ENCODE data around the gene ZNF311.
"Not testable (repeated sequence)": the region's sequence is repeated elsewhere in the genome, so short reads cannot be mapped to it uniquely, and the experiment has no call there.

Gene ZNF311

DNA sequence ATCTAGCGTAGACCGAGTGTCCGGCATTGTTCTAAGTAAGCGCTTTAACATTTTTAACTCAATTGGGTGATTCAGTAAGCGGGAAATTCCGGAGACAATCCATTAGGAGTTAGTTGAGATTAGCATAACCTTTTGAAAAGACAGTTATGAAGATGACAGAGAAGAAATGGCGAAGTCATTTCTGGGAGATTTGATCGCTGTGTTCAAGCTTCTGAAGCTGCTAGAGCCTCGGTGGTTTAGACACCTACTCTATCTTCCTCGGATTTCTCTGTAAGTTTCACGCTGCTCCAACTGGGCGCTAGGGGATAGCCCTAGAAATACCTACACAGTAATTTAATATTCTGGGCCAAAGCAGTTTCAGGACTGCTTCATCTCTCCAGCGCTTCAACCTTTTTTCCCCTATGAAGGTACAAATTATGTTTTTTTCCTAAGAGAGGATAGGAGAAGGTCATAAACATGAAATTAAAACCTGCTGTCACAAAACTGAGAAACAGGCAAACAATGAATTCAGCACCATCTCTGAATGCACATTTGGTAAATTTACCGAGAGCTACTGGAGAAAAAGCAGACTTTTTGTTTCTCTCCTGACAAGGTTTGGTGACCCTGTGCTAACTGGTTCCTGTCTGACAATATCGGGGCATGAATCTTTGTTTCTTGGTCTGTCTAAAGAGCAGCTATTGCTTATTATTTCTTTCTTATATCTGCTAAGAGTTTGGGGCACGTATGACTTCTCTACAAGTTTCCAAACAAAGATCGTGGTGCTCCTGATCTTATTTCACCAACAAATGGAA lies 22.4 kb downstream of the ZNF311 start:
- DNase-seq (ENCODE audit: low read depth): no peak

DNA sequence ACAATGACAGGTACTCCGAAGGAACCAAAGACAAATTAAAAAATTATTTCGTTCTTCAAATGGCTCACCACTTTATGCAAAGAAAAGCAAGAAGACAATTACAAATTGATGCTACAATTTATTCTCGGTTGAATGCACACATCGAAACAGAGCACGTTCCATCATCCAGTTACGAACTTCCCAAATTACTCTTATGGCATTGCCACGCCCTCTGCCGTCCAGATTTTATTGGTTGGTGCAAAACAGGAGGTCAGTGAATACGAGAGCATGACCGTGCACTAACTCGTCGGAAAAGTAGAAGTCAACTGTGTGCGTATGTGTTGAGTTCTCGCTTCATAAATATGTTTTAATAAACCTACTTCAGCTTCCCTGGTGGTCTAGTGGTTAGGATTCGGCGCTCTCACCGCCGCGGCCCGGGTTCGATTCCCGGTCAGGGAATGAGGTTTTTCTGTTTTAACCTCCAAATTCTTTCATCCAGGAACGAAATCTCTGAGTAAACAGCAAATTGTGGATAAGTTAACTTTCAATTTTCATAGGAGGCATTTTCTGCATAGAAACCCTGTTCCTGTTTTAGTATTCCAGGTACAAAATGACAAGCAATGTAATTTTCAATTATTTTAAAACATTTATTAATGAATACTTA lies 23.2 kb downstream of the ZNF311 start:
- DNase-seq (ENCODE audit: low read depth): peak; percentile 55

GRCh38 chr6:28981431-28981832 lies 23.7 kb downstream of the ZNF311 start:
- DNase-seq (ENCODE audit: low read depth): peak; percentile 58

- no peak for DNase-seq (ENCODE audit: low read depth)
Measured at GRCh38 chr6:28980852-28981430, 24.2 kb downstream of the ZNF311 start.

DNA sequence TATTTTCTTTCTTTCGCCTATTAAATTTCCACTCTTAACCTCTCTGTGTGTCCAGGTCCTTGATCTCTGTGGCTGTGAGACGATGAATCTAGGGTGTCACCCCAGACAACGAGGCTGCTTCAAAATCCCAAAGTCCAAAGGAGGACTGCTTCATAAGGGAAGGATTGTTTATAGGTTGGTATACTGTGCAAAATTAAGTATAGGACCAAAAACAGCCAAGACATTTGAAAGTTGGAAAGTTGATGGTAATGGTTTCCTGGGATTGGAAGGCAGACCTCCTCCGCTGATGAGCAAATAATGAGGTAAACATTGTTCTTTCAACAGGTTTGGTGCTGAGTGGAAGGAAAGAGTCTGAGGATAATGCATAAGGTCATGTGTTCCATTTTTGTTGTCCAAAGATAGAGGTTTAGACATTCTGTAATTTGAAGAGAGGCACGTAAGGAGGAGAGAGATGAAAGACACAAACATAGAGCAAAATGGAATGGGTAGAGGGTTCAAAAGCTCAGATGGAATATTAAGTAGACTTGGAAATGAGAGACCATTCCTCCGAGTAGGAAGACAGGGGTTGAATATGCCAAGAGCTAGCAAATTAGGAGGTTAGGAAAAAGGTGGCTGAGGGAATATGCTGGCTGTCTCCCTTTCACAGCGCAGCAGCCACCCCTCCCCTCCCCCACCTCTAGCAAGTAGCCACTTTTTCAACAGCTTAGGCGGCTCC lies 24.8 kb downstream of the ZNF311 start:
- DNase-seq (ENCODE audit: low read depth): no peak

GRCh38 chr6:28979679-28980078 lies 25.4 kb downstream of the ZNF311 start:
- no peak for DNase-seq (ENCODE audit: low read depth)

GRCh38 chr6:28978959-28979561 lies 26.1 kb downstream of the ZNF311 start:
- DNase-seq (ENCODE audit: low read depth): no peak

DNA sequence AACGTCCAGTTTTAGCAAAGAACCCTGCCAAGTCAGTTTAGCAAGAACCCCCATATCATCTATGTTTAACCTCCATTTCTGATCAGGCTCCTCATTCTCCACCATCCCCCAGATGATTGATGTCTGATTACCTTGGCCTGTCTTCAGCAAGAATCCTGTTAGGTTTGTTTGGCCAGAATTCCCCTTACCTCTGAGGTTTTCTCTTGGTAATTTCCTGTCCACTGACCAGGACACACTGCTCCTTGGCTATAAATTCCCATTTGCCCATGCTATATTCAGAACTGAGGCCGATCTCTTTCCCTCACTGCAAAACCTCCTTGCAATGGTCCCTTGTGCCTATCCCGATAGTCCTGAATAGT lies 27.0 kb downstream of the ZNF311 start:
- no peak for DNase-seq (ENCODE audit: low read depth)

GRCh38 chr6:28977341-28978132 lies 27.6 kb downstream of the ZNF311 start:
- no peak for DNase-seq (ENCODE audit: low read depth)

DNA sequence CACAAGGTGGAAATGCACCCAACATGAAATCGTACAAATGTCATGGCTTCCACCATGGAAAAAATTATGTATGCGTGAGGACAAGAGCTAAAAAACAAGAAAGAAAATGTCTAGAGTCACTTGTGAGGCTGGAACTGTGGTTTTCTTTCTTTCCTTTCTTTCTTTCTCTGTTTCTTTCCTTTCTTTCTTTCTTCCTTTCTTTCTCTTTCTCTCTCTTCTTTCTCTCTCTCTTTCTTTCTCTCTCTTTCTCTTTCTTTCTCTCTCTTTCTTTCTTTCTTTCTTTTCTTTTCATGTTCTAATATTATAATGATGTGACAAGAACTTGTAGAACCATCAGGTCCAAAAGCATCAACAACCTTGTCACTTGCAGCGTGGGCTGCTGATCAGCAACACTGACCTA lies 28.4 kb downstream of the ZNF311 start:
- DNase-seq (ENCODE audit: low read depth): no peak

GRCh38 chr6:28974505-28974904 lies 30.6 kb downstream of the ZNF311 start:
- no peak for DNase-seq (ENCODE audit: low read depth)

DNA sequence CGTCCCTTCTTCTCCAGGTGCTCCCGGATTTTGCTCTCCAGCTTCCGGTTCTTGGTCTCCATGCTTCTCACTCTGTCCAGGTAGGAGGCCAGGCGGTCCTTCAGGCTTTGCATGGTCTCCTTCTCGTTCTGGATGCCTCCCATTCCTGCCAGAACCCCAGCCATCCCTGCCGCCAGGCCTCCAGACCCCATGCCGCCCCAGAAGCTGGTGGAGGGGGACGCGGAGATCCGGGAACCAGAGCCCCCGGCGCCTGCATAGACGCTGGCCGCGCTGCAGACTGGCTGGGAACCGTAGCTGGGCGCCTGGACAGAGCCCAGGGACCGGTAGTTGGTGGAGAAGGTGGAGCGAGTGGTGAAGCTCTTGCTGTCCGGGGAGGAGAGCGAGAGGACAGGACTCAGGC lies 35.1 kb downstream of the ZNF311 start:
- not testable (repeated sequence) for DNase-seq (ENCODE audit: low read depth)

GRCh38 chr6:28969129-28969528 lies 36.0 kb downstream of the ZNF311 start:
- DNase-seq (ENCODE audit: low read depth): no peak

- DNase-seq (ENCODE audit: low read depth): no peak
Measured at GRCh38 chr6:28968476-28968875, 36.6 kb downstream of the ZNF311 start.

DNA sequence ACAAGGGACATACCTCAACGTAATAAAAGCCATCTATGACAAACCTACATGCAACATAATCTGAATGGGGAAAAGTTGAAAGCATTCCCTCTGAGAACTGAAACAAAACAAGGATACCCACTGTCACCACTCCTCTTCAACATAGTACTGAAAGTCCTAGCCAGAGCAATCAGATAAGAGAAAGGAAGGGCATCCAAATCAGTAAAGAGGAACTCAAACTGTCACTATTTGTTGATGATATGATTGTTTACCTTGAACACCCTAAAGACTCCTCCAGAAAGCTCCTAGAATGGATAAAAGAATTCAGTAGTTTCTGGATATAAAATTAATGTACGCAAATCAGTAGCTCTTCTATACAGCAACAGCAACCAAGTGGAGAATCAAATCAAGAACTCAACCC lies 39.4 kb downstream of the ZNF311 start:
- no peak for DNase-seq (ENCODE audit: low read depth)

- no peak for DNase-seq (ENCODE audit: low read depth)
Measured at GRCh38 chr6:28960846-28961500, 44.1 kb downstream of the ZNF311 start.

GRCh38 chr6:28958561-28959243 lies 46.4 kb downstream of the ZNF311 start:
- not testable (repeated sequence) for DNase-seq (ENCODE audit: low read depth)

DNA sequence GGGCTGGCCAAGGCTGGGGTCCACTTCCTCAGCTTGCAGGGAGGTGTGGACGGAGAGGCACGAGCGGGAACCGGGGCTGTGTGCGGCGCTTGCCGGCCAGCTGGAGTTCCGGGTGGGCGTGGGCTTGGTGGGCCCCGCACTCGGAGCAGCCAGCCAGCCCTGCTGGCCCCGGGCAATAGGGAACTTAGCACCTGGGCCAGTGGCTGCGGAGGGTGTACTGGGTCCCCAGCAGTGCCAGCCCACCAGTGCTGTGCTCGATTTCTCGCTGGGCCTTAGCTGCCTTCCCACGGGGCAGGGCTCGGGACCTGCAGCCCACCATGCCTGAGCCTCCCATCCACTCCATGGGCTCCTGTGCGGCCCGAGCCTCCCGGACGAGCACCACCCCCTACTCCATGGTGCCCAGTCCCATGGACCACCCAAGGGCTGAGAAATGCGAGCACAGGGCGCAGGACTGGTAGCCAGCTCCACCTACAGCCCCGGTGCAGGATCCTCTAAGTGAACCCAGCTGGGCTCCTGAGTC lies 47.3 kb downstream of the ZNF311 start:
- DNase-seq (ENCODE audit: low read depth): not testable (repeated sequence)

- no peak for DNase-seq (ENCODE audit: low read depth)
Measured at GRCh38 chr6:28956331-28956730, 48.8 kb downstream of the ZNF311 start.

- no peak for DNase-seq (ENCODE audit: low read depth)
Measured at GRCh38 chr6:28953585-28954258, 51.4 kb downstream of the ZNF311 start.

All from stimulated activated CD4-positive, alpha-beta T cell treated with anti-CD3 and anti-CD28 coated beads, Interleukin-2, amount 100 ng/mL, for 4 hours (primary cell).